22Rv1 (cell line): Measurements from ENCODE around the gene GASK1A.

ENCODE experiments used
- ZFX ChIP-seq: fragments of 450-650 bp; IDR thresholded peaks from 2 replicates; pipeline ENCODE4 v1.6.1; 2017; ENCODE audit warnings: antibody characterized with exemption, borderline replicate concordance
- TF ChIP-seq, protein P1 (sequence below): fragments of 450-650 bp; IDR thresholded peaks from 2 replicates; pipeline ENCODE4 v1.5.1; 2017; ENCODE audit warnings: mild to moderate bottlenecking

DNA sequence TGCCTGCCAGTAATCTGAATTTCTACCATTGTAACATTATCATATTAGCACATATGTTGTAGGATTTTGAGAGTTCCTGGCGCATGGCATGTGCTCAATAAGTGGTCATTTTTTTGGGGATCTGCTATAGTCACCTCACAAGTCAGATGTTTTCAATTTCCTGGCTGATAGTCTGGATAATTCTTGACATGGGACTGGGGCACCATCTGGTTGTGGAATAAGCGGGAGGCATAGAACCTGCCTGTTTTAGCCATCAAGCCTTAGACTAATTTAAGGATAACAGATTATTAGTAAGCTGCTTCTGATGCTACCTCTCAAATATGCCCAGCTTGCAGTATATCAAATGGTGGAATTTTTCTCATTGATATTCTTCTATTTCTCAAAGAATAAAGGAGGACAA is 39.1 kb downstream of the GASK1A start:
- TF ChIP-seq, protein P1, sequence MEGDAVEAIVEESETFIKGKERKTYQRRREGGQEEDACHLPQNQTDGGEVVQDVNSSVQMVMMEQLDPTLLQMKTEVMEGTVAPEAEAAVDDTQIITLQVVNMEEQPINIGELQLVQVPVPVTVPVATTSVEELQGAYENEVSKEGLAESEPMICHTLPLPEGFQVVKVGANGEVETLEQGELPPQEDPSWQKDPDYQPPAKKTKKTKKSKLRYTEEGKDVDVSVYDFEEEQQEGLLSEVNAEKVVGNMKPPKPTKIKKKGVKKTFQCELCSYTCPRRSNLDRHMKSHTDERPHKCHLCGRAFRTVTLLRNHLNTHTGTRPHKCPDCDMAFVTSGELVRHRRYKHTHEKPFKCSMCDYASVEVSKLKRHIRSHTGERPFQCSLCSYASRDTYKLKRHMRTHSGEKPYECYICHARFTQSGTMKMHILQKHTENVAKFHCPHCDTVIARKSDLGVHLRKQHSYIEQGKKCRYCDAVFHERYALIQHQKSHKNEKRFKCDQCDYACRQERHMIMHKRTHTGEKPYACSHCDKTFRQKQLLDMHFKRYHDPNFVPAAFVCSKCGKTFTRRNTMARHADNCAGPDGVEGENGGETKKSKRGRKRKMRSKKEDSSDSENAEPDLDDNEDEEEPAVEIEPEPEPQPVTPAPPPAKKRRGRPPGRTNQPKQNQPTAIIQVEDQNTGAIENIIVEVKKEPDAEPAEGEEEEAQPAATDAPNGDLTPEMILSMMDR, result no peak
- TF ChIP-seq ZFX, result no peak
